Stimulated activated CD4-positive, alpha-beta T cell treated with anti-CD3 and anti-CD28 coated beads, Interleukin-12 subunit alpha, Interleukin-12 subunit beta, amount 100 ng/mL, for 24 hours (primary cell): Measurements from ENCODE around the gene EIF6.
"Not testable (repeated sequence)": the region's sequence is repeated elsewhere in the genome, so short reads cannot be mapped to it uniquely, and the experiment has no call there.

ENCODE experiments used
- DNase-seq, 2 experiments: peaks; one replicate each; pipeline ENCODE4 v3.0.0-alpha.2; 2020; ENCODE audit warnings: low read depth in 2 of 2

Gene EIF6

GRCh38 chr20:35284267-35284991 is at the start of gene EIF6:
EIF6 (minus strand) TSS chr20:35284772; CDS start chr20:35284487, 285 bp downstream.
- DNase-seq, result peak; percentile 70 to 73

GRCh38 chr20:35333606-35334005 is 49.0 kb upstream of the EIF6 start:
- no peak for DNase-seq

GRCh38 chr20:35332540-35333200 is 48.1 kb upstream of the EIF6 start:
- no peak for DNase-seq

DNA sequence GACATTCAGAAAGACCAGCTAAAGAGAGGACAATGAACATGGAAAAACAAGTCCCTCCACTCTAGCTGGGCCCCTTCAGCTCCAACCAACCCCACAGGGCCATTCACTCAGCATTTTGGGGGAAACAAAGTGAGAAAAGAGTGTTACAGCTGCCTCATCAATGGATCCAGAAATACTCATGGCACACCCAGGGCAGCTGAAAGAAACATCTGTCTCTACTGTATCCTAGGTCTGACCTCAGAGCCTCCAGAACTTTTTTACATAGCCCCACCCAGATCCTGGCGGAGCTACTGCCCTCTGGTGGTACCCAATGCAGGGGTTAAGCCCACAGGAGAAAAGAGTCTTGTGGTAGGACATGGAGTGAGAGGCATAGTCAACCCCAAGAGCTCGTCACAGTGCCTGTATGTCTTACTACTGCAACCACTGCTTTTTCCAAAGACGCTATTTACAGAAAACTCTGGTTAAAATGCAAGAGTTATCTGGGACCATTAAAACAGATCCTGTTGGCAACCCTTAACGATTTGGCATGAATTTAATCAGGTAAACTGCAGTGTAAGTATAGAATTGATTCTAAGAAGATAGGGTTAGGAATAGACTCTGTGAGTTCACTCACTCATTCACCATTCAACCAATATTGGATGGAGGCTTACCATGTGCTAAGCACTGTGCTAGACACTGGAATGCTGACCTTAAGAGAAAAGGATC is 45.0 kb upstream of the EIF6 start:
- DNase-seq, result peak in 1 of 2 experiments; percentile 48

DNA sequence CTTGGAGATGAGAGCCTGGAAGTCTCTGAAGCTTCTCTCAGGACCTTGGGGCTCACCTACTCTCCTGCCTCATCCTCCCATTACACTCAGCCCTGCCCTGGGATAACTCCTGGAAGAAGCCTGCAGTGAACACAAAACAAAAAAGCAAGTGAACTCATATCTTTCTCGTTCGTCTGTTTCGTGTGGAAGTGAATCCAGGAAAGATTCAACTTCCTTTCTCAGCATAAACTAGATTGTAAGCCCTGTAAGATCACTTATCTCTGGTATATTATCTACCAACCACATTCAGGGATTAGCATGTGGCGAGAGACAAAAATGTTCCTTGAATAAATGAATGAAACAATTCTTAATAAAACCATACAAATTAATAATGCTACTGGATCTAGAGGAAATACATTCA is 44.1 kb upstream of the EIF6 start:
- no peak for DNase-seq

DNA sequence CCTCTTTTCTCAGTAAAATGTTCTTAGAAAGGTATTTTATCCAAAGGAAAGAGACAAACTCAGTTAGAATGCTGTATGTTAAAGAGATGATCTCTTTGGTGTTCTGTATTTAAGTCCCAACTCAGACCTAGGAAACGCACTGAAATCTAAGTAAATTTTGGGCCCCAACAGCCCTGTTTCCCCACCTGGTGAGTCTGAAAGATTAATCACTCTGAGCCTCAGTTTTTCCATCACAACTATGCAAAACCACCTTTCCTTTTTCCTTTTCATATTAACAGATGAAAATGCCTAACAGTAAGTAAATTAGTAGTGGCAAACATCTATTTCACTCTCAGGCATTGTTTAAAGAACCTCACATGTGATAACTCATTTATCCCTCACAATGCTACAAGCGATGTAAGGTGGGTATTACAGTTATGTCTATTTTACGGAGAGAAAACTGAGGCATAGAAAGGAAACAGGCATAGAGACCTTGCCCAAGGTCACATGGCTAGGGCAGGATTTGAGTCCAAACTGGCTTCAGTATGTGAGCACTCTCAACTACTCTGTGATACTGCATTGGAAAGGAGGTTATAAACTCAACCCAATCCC is 43.6 kb upstream of the EIF6 start:
- DNase-seq, result no peak

DNA sequence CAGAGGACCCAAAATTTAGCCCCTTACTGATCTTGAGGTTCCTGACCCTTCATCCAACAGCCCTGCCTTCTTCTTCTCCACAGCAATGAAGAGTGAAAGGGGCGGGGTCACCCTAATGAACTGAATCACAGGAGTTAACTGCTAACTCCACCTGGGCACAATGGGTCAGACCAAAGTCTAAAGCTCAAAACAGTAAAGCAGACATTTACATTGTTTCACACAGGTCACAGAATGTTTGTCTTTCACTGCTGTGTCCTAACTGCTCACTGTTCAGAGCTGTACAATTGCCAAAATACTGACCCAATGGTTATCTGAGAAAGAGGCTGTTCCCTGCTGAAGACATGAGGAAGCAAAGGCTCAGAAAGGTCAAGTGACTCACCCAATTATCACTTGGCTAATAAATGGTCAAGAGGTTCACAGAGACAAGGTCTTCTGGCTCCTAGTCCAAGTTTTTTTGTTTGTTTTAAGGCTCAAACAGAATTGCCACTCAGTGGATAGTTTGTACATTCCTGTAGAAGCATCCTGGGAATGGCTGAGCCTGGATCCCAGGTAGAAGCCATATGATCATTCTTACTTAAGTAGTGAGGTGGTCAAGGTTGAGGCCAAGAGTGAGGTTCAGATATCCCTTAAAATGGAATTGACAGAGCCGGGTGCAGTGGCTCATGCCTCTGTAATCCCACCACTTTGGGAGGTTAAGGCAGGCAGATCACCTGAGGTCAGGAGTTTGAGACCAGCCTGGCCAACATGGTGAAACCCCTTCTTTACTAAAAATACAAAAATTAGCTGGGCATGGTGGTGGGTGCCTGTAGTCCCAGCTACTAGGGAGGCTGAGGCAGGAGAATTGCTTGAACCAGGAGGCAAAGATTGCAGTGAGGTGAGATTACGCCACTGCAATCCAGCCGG is 42.8 kb upstream of the EIF6 start:
- DNase-seq, result no peak

GRCh38 chr20:35326740-35327073 is 42.1 kb upstream of the EIF6 start:
- no peak for DNase-seq

DNA sequence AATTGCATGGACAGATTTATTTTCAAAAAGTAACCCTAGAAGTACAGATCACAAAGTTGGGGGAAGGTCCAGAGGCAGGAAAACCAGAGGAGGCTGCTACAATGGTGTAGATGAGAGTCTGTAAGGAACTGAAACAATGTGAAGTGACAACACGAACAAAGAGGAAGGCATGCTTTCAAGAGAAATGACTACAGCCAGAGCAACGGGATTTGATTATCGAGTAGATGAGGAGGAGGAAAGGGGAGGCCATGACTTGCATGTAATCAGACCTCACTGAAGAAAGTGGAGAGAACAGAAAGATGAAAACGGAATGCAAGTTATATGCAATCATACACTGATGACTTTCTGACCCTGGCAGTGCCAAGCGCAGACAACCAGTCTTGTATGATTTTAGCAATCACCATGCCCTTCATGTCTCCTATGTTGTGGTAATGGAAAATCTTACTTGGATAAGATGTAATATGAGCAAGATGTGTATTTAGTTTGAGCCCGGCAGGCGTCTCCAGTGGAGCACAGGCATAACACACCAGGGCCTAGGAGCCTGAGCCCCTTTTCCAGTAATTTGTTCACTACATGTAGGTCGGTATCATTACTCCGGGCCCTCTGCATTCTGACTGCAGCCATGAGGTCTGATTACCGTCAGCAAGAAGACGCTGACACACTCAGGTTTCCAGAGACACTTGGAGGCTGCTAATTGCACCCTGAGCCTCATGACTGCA is 41.6 kb upstream of the EIF6 start:
- no peak for DNase-seq

DNA sequence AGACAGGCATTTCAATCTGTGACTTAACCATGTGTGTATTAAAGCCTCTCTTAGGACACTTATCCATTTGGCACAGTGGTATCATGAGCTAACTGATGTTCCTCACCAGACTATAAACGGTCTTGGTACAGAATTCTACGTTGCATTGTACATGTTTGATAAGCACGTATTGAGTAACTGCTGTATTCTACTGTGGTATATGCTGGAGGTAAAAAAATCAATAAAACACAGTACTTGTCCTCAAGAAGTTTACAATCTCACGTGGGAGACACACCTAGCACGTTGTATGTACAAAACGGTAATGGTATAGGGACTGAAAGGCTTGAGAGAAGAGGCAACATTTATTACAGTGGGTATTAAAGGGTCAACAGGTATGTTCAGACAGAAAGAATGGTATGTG is 40.8 kb upstream of the EIF6 start:
- no peak for DNase-seq

DNA sequence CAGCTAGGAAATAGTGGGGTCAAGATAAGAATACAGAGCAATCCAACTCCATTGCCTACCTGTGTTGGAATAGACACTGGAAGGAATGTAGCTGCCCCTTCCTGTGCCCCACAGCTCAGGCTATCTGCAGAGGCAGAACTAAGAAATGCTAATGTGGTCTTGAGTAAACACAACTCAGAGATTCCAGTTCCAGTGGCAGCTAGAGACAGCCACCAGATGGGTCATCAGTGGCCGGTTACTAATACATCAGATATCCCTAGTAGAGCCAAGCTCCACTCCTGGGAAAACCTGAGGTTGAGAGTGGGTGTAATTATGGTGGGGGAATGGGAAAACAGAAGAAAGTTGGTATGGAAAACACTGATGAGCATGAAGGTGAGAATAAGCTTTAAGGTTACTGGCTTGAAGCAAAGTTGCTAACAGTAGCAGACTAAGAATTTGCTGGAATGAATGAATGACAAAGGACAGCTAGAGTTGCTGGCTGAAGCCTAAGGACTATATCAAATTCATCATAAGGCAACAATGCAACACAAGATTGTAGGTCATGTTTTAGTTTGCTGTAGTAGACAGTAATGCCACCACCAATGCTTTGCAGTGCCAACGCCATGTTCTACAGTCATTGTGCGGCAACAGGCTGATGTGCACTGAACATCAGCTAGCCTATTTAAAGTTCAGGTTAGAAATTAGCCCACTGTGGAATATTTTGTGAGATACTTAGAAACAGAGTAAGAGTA is 36.0 kb upstream of the EIF6 start:
- no peak for DNase-seq

DNA sequence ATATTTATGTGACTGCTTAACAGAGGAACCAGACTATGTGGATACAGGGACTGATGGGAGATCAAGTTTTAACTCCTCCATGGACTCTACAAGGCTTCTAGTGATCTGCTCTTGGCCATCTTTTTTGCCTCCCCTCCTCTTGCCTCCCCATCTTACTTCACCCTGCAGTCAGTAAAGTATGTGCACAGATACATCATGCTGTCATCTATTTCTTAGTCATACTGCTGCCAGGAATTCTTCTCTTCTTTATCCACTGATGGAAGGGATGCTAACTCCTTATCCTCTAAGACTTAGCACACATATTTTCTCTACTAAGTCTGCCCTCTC is 35.3 kb upstream of the EIF6 start:
- no peak for DNase-seq

- DNase-seq, result no peak
Observed at GRCh38 chr20:35319192-35319870, 34.8 kb upstream of the EIF6 start.

GRCh38 chr20:35318502-35319157 is 34.1 kb upstream of the EIF6 start:
- no peak for DNase-seq

DNA sequence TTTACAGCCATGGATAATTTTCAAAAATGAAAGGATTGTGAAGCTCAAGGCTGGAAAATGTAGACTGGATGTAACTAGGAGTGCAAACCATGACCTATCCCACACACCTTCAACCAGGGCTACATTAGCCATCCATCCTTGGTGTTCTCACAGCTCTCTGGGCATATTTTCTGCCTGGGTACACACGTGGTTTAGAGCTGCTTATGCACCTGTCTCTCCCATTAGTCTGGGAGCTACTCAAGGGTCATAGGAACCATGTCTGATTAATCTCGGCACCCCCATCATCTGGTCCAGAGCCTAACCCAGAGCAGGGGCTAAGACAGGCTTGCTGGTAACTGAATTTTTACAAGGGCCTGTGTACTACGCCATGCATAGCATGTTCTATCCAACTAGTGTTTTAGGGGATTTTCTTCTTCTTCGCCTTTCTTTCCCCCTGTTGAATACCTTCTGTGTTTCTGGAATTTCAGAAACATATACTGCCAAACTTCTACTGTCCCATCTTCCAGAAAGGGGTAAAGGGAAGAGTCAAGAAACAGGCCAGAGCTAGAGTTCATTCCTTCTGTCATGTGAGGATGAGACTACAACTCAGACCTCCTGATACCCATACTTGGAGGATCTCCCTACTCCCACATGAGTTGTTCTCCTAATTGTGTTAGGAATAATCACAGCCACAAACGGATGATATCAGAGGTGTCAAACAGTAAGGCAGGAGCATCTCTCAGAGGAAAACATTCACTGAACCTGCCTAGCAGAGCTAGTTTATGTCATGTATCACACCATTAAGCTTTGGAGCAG is 33.0 kb upstream of the EIF6 start:
- no peak for DNase-seq

DNA sequence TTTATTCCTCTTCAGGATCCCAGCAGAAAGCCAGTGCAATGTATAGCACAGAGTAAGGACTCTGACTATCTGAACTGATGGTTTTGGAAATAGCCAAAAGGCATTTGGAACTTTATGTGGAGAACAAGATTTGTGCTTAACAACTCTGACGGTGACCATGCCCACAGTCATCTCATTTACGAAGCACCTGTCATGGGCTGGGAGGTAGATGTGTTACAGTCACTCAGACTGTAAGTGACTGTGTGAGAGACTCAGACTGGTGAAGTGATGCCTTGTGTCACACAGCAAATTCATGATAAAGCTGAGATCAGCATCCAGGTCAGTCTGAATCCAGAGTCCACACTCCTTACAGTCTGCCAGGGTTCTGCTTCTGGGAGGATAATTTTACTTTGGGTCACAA is 31.5 kb upstream of the EIF6 start:
- DNase-seq, result no peak

GRCh38 chr20:35315632-35316020 is 31.1 kb upstream of the EIF6 start:
- not testable (repeated sequence) for DNase-seq

- DNase-seq, result no peak
Observed at GRCh38 chr20:35314816-35315631, 30.5 kb upstream of the EIF6 start.
